Fibroblast of skin of left quadriceps (primary cell): ENCODE measurements around the gene CYSRT1.
"Not testable (repeated sequence)": the region's sequence is repeated elsewhere in the genome, so short reads cannot be mapped to it uniquely, and the experiment has no call there.

Experiments
- DNase-seq, 2 experiments: peaks; one replicate each; pipeline ENCODE4 v3.0.0-alpha.2; 2013; ENCODE audit warnings: low read depth in 2 of 2

CYSRT1 gene

DNA sequence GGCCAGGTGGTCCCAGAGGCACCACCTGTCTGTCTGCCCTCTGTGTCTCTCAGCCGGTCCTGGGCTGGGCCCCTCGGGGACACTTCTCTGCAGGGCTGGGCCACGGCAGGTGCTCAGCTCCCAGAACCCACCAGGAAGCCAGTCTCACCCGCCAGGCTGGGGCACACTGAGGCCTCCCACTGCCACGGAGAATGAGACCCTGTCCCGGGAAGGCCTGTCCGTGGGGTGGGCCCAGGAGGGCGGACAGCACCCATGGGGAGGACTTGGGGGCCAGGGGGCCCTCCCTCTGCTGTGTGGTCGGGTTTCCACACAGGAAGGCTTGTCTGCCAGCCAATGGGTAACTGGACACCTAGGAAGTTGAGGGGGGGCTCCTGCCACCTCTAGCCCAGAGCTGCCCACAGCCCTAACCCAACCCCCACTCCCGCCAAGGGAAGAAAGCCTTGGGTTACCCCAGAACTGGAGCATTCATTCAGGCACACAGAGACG is 12.0 kb downstream of the CYSRT1 start:
- DNase-seq = no peak

DNA sequence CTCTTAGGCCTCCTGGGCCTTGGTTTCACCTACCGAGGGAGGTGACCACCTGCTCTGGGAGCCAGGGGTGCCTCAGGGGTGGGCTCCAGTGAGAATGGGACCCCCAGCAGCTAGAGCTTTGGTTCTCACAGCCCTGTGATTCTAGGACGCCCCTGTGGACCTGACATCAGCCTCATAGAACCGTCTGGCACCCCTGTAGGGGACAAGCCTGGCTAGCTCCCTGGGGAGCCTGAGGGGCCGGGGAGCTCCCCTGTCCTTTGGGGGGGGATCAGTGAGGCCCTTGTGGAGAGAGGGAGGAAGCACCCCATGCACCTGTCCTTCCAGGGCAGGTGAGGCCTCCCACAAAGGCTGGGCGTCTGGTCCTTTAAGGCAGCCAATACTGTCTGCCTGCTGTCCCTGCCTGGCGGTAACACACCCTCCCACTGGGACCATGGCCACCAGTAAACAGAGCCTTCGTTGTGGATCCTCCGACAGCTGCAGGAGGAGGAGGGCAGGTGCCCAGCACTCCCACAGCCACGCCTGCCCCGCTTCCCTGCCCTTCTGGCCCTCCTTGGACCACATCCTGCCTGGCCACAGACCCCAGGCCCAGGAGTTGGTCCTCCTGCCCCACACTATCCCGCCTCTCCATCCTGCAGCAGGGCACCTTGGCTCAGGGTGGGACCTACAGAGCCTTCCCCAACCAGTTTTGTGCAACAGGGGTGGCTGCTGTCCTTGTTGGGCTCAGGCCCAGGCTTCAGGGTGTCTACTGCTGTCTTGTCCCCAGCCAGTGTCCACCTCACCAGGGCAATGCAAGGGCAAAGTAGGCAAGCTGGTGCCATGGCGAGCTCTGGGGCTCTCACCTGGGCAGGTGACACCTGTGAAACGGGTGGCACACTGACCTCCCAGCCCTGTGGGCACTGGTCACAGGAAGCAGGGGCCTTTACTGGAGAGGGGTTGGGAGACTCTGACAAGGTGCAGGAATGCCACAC is 13.1 kb downstream of the CYSRT1 start:
- no peak for DNase-seq

DNA sequence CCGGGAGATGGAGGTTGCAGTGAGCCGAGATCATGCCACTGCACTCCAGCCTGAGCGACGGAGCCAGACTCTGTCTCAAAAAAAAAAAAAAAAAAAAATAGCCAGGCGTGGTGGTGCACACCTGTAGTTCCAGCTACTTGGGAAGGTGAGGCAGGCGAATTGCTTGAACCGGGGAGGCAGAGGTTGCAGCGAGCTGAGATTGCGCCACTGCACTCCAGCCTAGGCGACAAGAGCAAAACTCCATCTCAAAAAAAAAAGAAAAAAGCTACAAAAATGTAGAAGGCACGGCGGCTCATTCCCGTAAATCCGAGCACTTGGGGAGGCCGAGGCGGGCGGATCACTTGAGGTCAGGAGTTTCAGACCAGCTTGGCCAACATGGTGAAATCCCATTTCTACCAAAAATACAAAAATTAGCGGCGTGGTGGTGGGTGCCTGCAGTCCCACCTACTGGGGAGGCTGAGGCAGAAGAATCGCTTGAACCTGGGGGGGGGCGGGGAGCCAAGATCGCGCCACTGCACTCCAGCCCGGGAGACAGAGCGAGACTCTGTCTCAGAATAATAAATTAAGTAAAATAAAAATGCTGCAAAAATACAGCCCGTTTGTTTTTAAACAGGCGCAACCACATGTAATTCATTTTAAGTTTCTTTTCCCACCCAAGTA is 14.7 kb downstream of the CYSRT1 start:
- DNase-seq = not testable (repeated sequence)

DNA sequence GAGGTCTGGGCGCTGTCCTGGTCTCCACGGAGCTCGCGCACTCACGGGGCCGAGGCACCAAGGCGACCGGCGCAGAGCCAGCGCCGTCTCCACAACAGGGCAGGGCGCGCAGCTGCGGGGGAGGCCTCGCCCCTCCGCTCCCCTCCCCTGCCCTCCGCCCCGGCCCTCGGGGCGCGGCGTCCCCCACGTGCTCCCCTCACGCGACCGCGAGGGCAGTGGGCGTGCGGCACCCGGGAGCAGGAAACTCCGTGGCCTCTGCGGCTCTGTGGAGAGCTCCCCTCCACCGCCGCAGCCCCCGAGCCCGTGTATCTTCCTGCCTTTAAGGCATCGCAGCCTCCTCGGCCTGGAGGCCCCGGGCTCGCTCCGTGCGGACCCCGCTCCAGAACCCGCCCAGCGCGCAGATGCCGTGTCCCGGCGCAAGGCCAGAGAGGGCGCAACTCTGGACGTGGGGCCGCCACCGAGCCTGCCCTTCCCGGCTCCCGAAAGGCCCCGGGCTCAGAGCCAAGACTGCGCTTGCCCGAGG is 15.4 kb downstream of the CYSRT1 start:
- peak in 1 of 2 experiments; percentile 21 for DNase-seq

DNA sequence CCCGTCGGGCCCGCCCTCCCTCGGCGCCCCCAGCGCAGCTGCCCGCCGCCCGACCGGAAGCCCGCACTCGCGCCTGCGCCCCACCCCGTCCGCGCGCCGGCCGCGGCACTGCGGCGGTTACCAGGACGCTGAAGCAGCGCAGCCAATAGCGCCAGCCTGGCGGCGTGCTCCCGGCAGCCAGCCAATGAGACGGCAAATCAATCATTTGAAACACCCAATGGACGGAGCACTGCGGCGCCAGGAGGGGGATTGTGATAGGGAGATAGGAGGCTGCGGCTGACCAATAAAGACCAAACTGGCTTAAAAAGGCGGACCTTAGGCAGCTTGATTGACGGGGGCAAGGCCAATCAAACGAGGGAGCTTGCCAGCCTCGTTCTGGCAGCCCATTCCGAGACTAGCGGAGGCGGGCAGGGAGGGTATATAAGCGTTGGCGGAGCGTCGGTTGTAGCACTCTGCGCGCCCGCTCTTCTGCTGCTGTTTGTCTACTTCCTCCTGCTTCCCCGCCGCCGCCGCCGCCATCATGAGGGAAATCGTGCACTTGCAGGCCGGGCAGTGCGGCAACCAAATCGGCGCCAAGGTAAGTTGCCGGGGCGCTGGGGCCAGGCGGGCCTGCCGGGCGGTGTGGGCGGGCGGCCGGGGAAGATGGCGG is 16.0 kb downstream of the CYSRT1 start, which contains the start of gene TUBB4B:
TUBB4B (plus strand) TSS at position 447 of the 649 bp plus-strand sequence; CDS start at position 521, 74 bp downstream.
- peak; percentile 100 for DNase-seq

DNA sequence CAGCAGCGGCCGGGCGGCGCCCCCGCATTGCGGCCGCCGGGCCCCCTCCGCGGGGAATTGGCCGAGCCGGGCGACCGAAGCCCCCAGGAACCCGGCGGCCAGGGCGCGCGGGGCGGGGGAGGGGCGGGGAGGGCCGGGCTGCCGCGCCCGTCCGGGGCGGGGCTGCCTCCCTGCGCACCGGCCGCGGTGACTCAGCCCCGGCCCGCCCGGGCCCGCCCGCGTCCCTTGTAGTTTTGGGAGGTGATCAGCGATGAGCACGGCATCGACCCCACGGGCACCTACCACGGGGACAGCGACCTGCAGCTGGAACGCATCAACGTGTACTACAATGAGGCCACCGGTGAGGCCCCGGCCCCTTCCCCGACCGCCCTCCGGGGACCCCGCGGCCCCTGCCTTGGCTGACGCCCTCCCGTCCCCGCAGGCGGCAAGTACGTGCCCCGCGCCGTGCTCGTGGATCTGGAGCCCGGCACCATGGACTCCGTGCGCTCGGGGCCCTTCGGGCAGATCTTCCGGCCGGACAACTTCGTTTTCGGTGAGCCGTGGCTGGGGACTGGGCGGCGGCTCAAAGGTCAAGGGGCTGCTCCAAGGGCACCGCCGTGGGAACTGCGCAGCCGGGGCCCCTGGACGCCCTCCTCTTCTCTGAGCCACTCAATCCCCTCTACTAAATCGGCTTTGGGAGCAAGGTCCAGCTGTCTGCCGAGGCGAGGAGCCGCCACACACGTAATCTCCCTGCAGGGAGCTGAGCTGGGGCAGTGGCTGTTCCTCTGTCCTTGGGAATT is 16.7 kb downstream of the CYSRT1 start:
- peak in 1 of 2 experiments; percentile 8 for DNase-seq

DNA sequence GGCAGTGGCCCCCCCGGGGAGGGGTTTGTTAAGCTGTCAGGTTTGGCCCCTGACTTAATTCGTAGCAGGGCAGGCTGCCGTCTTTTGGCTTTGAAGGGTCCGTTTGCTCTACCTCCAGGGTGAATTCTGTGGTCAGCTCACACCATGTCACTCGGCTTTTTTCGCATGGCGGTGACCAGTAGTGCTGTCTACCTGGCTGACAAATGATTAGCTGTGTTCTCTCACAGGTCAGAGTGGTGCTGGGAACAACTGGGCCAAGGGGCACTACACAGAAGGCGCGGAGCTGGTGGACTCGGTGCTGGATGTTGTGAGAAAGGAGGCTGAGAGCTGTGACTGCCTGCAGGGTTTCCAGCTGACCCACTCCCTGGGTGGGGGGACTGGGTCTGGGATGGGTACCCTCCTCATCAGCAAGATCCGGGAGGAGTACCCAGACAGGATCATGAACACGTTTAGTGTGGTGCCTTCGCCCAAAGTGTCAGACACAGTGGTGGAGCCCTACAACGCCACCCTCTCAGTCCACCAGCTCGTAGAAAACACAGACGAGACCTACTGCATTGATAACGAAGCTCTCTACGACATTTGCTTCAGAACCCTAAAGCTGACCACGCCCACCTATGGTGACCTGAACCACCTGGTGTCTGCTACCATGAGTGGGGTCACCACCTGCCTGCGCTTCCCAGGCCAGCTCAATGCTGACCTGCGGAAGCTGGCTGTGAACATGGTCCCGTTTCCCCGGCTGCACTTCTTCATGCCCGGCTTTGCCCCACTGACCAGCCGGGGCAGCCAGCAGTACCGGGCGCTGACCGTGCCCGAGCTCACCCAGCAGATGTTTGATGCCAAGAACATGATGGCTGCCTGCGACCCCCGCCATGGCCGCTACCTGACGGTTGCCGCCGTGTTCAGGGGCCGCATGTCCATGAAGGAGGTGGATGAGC is 17.6 kb downstream of the CYSRT1 start:
- DNase-seq = no peak

DNA sequence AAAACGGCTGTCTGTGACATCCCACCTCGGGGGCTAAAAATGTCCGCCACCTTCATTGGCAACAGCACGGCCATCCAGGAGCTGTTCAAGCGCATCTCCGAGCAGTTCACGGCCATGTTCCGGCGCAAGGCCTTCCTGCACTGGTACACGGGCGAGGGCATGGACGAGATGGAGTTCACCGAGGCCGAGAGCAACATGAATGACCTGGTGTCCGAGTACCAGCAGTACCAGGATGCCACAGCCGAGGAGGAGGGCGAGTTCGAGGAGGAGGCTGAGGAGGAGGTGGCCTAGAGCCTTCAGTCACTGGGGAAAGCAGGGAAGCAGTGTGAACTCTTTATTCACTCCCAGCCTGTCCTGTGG is 18.3 kb downstream of the CYSRT1 start:
- DNase-seq = not testable (repeated sequence)

DNA sequence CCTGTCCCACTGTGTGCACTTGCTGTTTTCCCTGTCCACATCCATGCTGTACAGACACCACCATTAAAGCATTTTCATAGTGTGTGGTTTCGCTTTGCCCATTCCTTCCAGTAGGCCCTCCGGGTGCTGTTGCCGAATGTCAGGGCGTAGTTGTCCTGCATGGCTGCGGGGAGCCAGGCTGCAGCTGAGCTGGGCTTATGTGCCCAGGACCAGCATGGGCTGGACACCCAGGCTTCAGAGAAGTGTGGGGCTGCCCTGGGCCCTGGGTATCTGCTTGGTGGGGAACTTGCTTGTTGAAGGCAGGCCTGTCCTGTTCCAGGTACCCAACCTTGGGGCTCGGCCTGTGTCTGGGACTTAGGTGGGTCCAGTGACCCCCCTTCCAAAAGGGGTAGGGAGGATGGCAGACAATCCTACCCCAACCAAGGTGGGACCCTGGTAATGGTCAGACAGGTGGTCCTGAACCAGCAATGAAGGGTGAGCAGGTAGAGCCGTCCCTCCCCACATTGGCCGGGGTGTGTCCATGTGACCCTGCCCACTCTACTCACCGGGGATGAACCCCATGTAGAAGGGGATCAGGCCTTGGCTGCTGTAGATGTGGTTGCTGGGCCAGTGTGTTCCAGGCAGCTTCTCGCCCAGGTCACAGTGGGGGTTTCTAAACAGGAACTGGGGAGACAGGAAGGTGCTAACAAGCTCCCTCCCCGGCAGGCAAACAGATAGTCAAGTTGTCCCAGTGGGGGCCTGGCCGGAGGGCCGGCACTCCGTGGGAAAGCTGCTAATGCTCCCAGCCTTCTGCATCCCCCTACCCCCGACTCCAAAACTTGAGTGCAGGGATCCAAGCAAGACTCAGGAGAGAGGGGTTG is 18.9 kb downstream of the CYSRT1 start:
- DNase-seq = no peak

DNA sequence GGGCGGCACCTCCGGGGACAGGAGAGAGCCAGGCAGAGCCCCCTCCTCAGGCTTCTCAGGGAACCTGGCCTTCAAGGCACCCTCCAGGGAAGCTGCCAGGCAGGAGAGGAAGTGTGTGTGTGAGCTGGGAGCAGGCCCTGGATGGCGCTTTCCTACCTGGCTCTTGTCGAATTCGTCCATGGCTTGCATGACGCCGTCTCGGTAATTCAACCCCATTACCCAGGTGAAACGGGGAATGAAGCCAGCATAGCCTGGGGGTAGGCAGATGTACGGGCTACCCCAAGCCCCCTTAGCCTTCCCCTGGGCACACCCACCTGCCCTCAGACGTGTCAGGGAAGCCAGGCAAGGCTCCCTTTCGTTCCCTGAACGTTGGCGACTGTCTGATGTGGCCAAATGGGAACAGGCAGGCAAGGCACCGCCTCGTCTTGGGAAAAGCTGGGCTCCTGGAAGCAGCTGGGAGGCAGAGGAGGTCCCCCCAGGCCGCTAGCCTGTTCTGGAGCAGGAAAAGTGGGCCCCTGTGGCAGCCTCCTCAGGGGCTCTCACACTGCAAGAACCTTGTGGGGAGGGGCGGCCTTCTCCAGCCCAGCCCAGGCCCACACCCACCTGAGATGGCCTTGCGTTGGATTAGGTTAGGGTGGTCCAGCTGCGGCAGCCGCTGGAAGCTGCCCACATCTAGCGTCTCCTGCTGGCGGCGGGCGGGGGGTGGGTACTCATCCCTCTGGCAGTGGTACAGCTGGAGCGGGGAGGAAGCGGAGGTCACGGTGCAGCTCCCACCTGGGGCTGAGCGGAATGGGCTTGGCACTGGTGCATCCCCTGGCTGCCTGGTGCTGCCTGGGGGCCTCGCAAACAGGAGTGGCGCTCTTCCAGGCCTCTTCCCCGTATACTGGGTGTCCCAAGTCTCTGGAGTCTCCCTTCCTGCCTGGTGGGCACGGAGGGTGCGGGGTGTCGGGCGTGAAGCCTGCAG is 19.8 kb downstream of the CYSRT1 start:
- no peak for DNase-seq

DNA sequence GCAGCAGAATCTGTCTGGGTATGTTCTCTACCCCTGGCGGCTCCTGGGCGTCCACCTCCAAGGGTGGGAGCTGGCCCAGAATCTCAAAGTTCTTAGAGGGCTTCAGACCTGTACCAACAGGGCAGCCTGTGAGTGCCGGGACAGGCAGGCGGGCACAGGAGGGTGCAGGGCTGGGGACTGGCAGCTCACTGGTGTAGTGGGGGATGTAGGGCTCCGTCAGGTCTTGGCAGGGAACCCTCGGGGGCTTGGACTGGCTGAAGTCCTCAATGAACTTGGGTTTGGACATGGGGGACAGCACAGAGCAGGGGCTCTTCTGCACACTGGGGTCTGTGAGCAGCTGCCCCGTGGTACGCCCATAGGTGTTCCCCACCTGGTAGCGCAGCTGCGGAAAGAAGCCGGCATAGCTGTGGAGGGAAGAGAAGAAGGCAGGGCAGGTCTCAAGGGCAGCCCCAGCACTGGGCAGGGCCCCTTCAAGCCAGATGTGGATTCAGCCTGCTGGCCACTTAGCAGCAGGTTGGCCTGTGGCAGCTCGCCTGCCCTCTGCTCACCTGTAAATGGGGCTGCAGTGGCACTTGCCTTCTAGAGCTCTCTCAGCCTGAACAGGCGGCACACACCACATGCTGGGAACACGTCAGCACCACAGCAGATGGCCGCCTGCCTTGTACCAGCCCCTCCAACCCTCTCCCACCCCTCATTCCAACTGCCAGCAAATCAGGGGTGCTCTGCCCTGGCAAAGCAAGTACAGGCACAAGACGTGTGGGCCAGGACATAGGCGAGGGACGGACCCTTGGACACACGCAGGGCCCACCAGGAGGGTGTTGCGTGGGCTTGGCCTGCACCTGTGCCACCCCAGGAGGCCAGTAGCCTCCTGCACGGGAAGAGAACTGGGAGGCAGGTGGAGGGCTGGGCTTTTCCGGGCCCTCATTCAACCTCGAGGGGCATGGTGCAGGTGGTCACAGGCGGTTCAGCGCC is 20.8 kb downstream of the CYSRT1 start:
- DNase-seq = no peak

DNA sequence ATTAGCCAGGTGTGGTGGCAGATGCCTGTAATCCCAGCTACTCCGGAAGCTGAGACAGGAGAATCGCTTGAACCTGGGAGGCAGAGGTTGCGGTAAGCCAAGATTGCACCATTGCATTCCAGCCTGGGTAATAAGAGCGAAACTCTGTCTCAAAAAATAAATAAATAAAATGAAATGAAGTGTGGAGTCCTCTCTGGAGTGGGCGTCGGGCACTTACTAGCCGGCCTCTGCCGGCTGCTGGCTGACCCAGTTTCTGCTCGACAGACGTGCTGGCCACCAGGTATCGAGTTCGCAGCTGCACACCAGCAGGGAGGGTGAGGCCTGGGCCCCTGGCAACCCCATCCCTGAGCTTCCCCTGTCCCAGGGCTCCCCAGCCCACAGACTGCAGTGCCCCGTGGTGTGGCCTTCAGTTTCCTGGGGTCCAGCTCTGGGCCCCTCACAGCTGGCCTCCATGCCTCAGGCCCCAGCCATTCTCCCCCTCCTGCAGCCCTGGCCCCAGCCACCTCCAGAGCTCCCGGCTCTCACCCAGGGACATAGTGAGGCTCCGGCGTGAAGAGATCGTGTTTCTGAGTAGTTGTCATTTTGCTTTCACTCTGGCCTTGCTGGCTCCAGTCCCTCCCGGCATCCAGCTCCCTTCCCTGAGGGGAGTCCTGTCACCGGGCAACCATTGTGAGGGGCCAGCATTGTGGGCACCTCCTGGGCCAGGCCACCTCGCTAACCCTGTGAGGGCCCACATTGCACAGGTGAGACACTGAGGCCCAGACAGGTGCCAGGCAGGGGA is 22.4 kb downstream of the CYSRT1 start:
- DNase-seq = no peak

DNA sequence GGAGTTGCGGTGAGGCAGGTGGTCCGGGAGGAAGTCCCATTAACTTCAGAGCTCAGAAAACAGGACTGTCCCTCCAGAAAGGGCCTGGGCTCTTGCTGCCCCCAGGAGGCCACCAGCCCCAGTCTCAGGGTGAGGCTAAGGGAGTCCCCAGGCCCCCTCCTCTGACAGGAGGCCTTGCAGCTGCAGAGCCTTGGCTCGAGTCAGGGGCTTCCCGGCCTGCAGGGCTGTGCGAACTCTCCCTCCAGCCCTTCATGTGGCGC is 22.9 kb downstream of the CYSRT1 start:
- no peak for DNase-seq

DNA sequence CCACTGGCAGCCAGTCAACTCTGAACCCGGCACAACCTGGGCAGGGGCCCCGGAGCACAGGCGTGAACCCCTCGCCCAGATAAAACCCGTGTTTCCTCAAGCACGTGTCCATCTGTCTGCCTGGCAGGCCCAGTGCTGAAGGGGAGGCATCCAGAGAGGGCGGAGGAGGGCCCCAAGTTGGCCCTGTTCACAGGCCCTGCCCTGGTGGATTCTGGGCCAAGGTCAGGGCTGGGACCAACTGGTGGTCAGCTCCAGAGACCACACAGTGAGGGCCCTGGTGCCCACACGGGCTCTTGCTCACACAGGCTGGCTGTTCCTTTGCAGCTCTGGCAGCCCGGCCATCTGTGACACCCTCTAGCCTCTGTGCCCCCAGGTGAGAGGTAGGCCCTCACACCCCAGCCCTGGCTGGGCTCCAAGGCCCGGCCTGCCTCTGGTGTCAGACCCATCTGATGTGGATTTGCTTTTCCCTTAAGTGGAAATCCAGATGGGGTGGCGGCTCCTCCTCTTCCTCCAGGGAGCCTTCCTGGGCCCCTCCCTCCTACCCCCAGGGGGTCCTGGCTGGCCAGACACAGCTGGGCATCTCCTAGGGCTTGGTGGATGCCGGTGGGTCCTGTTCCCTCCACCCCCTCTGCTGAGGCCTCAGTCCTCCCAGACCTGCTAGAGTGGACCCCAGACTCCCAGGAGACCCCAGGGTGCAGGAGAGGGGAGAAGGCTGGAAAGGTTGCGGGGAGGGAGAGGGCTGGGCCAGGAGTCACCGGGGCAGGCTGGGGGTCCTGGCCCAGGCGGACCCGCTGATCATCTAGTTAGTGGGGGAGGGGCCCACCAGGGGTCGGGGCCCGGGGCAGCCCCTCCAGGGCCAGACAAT is 25.6 kb downstream of the CYSRT1 start:
- no peak for DNase-seq

DNA sequence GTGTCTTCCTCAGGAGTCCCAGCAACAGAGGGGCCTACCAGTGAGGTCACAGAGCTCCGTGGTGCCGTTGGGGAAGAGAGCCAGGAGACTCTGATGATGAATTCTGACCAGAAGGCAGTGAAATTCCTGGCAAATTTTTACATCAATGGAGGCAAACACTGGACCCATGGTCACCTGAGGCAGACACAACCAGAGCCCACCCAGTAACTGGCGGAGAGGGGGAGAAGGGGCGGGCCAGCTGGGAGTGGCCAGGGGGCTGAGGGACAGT is 26.2 kb downstream of the CYSRT1 start, which contains the start of gene STPG3:
STPG3 (plus strand) TSS at position 93 of the 268 bp plus-strand sequence; CDS start at position 94, 1 bp downstream.
- DNase-seq = no peak
